Endodermal cell (in vitro differentiated cells): Measurements from ENCODE around the gene ISG20L2. TPM values are rescaled to one million over a fixed set of nuclear protein-coding genes. Genes with fewer than 3 reads are reported as not detected.

Experiments used
- DNase-seq: peaks from one replicate; pipeline ENCODE4 v3.0.0-alpha.2; 2017
- H3K27ac ChIP-seq: 2 replicates; pipeline ENCODE4 v1.5.1; 2013; ENCODE audit warnings: mild to moderate bottlenecking, low read depth, low read length, moderate library complexity
- H3K27me3 ChIP-seq: 2 replicates; pipeline ENCODE4 v1.6.1; 2013; ENCODE audit warnings: mild to moderate bottlenecking, low read length, moderate library complexity; ENCODE audit not compliant: insufficient read depth, control insufficient read depth, poor library complexity, severe bottlenecking
- H3K36me3 ChIP-seq: 2 replicates; pipeline ENCODE4 v1.7.0; 2013; ENCODE audit warnings: mild to moderate bottlenecking, low read length, moderate library complexity; ENCODE audit not compliant: control insufficient read depth, insufficient read depth
- H3K4me1 ChIP-seq: one replicate; pipeline ENCODE4 v1.7.0; 2013; ENCODE audit warnings: low read length; ENCODE audit not compliant: control insufficient read depth, insufficient read depth
- H3K4me3 ChIP-seq: 2 replicates; pipeline ENCODE4 v1.5.1; 2013; ENCODE audit warnings: mild to moderate bottlenecking, low read length, moderate library complexity
- H3K9ac ChIP-seq: 2 replicates; pipeline ENCODE4 v1.6.1; 2013; ENCODE audit warnings: mild to moderate bottlenecking, low read length, moderate library complexity; ENCODE audit not compliant: poor library complexity, severe bottlenecking; ENCODE audit errors: extremely low read depth
- H3K9me3 ChIP-seq: 2 replicates; pipeline ENCODE4 v1.6.1; 2013; ENCODE audit warnings: mild to moderate bottlenecking, low read length, moderate library complexity; ENCODE audit not compliant: control insufficient read depth
- H3K27ac Mint-ChIP-seq: 2 replicates; pipeline ENCODE4 v1.8.0; 2020; ENCODE audit warnings: mixed read lengths
- H3K27me3 Mint-ChIP-seq: 2 replicates; pipeline ENCODE4 v1.8.0; 2021; ENCODE audit warnings: mild to moderate bottlenecking, mixed read lengths; ENCODE audit not compliant: insufficient read depth
- H3K36me3 Mint-ChIP-seq: 2 replicates; pipeline ENCODE4 v1.8.0; 2020; ENCODE audit warnings: low read depth, mixed read lengths
- H3K4me1 Mint-ChIP-seq: 2 replicates; pipeline ENCODE4 v1.8.0; 2020; ENCODE audit warnings: mixed read lengths
- H3K4me3 Mint-ChIP-seq: 2 replicates; pipeline ENCODE4 v1.8.0; 2020; ENCODE audit warnings: mild to moderate bottlenecking, moderate library complexity, mixed read lengths
- H3K9me3 Mint-ChIP-seq: 2 replicates; pipeline ENCODE4 v1.8.0; 2020; ENCODE audit warnings: mild to moderate bottlenecking, mixed read lengths
- WGBS, 2 experiments: methylation state at CpG; one replicate each; pipeline versions ENCODE4 v1.1.5 to v1.1.7; 2013; ENCODE audit warnings: missing lambda C conversion rate in 2 of 2, mixed read lengths in 1 of 2; ENCODE audit not compliant: insufficient coverage in 1 of 2, insufficient read length in 1 of 2; 5-methylcytosine and 5-hydroxymethylcytosine counted together
- total RNA-seq, 2 donors: library from RNA; stranded (reverse); fragmentation: NEBNext Ultra II Directional in 1 of 2; extraction: Animal tissue kit (Norgen Biotek cat#: 25700) in 1 of 2; gene quantifications; 2 replicates in 1 of 2; 3 replicates in 1 of 2; pipeline ENCODE4 v1.2.1, GENCODE V29; 2021
- TF ChIP-seq, protein P1 (sequence below): fragments of 200-600 bp; sonication (generic); conservative IDR thresholded peaks from 2 replicates; pipeline ENCODE4 v1.5.0; 2021; ENCODE audit warnings: antibody characterized with exemption, mild to moderate bottlenecking

Gene ISG20L2
- total RNA-seq, 2 donors from 2014 or later: 37.2 to 39.9 TPM

- no peak overlapping the region for H3K9ac ChIP-seq
- Mint-ChIP-seq H3K4me1 (no peaks in the 10 kb centered on the region), H3K27ac (no peak overlapping the region), H3K36me3 (peaks cover 31% of the 10 kb centered on the region), H3K9me3 (no peaks in the 10 kb centered on the region), H3K4me3 (no peak overlapping the region), H3K27me3 (no peaks in the 10 kb centered on the region)
- H3K27me3 ChIP-seq: no peaks in the 10 kb centered on the region
- no peak overlapping the region for H3K4me3 ChIP-seq
- no peak overlapping the region for H3K27ac ChIP-seq
- H3K36me3 ChIP-seq: peaks cover 28% of the 10 kb centered on the region
- H3K9me3 ChIP-seq: no peaks in the 10 kb centered on the region
- peaks cover 5% of the 10 kb centered on the region for H3K4me1 ChIP-seq
- no peak for DNase-seq
- TF ChIP-seq, protein P1, sequence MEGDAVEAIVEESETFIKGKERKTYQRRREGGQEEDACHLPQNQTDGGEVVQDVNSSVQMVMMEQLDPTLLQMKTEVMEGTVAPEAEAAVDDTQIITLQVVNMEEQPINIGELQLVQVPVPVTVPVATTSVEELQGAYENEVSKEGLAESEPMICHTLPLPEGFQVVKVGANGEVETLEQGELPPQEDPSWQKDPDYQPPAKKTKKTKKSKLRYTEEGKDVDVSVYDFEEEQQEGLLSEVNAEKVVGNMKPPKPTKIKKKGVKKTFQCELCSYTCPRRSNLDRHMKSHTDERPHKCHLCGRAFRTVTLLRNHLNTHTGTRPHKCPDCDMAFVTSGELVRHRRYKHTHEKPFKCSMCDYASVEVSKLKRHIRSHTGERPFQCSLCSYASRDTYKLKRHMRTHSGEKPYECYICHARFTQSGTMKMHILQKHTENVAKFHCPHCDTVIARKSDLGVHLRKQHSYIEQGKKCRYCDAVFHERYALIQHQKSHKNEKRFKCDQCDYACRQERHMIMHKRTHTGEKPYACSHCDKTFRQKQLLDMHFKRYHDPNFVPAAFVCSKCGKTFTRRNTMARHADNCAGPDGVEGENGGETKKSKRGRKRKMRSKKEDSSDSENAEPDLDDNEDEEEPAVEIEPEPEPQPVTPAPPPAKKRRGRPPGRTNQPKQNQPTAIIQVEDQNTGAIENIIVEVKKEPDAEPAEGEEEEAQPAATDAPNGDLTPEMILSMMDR: no peak
- WGBS, 2 experiments: 95 to 96% methylated on average over 16 to 20 of the region's 20 CpGs
These were observed 5.5 kb upstream of the ISG20L2 start for GRCh38 chr1:156733989-156734584.

DNA sequence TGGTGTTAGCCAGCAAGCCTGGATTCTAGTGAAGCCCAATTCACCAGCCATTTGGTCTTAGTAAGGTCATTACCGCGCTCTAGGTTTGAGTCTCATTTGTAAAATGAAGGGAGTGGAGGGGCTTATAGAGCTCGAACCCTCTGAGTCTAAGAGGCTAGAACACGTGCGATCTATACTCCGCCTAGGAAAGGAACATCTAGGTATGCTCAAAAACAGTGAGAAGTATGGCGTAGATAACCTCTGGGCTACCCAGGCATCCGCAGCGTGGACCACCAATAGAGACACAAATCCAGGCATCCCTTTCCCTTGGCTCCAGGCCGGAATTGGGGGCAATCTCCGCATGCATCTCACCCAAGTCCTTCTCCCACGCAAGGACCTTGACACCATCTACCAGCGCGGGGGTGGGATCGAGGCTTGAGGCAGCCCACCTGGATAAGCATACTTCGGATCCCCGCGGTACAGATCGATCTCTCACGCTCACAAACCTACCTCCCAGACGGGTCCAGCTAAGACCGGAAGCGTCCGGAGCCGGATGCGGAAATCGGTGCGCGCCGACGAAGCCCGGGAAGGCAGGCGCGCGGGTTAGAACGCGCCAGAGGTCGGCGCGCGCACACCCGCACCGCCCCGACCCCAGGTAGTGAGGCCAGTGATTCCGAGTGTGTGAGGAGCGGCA, 504 bp downstream of the ISG20L2 start, which contains the start of gene METTL25B:
METTL25B (plus strand) TSS at position 544 of the 673 bp plus-strand sequence. CDS start 636 bp downstream, outside the sequence.
- peak within 1 kb of the TSS; percentile 91 for H3K27ac Mint-ChIP-seq
- Histone ChIP-seq H3K9me3 (no peaks in the 10 kb centered on the region), H3K9ac (peak within 1 kb of the TSS; percentile 81), H3K4me3 (peak within 1 kb of the TSS; percentile 97), H3K27ac (peak within 1 kb of the TSS; percentile 50), H3K4me1 (peaks cover 17% of the 10 kb centered on the region), H3K27me3 (no peaks in the 10 kb centered on the region), H3K36me3 (peaks cover 26% of the 10 kb centered on the region)
- 1% methylated on average over 11 to 46 of the region's 46 CpGs for WGBS, 2 experiments
- TF ChIP-seq, protein P1: no peak
- H3K27me3 Mint-ChIP-seq: no peaks in the 10 kb centered on the region
- DNase-seq: peak; percentile 92
- no peak within 1 kb of the TSS for H3K4me3 Mint-ChIP-seq
- H3K9me3 Mint-ChIP-seq: no peaks in the 10 kb centered on the region
- H3K4me1 Mint-ChIP-seq: peaks cover 5% of the 10 kb centered on the region
- peaks cover 20% of the 10 kb centered on the region for H3K36me3 Mint-ChIP-seq

- H3K4me3 ChIP-seq: peak overlapping the region; percentile 97
- peaks cover 5% of the 10 kb centered on the region for H3K4me1 Mint-ChIP-seq
- H3K9ac ChIP-seq: peak overlapping the region; percentile 81
- H3K4me1 ChIP-seq: peaks cover 17% of the 10 kb centered on the region
- H3K9me3 Mint-ChIP-seq: no peaks in the 10 kb centered on the region
- H3K36me3 ChIP-seq: peaks cover 31% of the 10 kb centered on the region
- peaks cover 22% of the 10 kb centered on the region for H3K36me3 Mint-ChIP-seq
- no peak overlapping the region for H3K27ac ChIP-seq
- no peak for DNase-seq
- 64 to 70% methylated on average over 6 to 7 of the region's 7 CpGs for WGBS, 2 experiments
- no peaks in the 10 kb centered on the region for H3K9me3 ChIP-seq
- TF ChIP-seq, protein P1: no peak
- no peaks in the 10 kb centered on the region for H3K27me3 ChIP-seq
- H3K4me3 Mint-ChIP-seq: no peak overlapping the region
- H3K27ac Mint-ChIP-seq: peak overlapping the region; percentile 91
- H3K27me3 Mint-ChIP-seq: no peaks in the 10 kb centered on the region
These were observed 1.1 kb downstream of the ISG20L2 start for GRCh38 chr1:156727492-156727891.
